Measurements from ENCODE around the gene CCDC122.

DNA sequence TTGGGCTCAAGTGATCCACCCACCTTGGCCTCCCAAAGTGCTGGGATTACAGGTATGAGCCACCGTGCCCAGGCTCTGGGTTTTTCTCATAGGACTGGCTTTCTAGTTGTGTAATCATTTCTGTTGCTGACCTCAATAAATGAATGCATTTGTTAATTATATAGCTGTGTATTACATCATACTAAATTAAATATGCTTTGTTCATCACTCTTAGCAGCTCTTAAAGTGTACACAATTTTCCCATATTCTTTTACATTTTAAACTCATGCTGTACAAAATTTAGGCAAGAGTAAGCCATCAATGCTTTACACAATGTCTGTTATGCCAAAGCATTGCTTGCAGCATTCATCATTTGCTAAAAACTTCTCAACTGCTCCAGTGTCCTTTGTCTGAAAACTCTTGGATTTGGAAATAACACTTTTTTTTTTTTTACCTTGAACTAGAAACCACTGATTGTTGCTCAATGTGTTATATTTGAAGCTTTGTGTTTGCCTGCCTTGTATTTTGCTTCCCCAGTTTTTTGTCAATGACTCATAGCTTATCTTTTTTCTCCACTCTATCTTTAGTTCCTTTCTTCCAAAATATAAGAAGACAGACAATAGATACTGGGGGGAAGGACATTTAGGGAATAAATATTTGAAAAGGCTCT, 31.4 kb downstream of the CCDC122 start:
- no peak for TF ChIP-seq POLR2A (IDR thresholded peaks at IDR 0.05)
- TF ChIP-seq, protein P1, sequence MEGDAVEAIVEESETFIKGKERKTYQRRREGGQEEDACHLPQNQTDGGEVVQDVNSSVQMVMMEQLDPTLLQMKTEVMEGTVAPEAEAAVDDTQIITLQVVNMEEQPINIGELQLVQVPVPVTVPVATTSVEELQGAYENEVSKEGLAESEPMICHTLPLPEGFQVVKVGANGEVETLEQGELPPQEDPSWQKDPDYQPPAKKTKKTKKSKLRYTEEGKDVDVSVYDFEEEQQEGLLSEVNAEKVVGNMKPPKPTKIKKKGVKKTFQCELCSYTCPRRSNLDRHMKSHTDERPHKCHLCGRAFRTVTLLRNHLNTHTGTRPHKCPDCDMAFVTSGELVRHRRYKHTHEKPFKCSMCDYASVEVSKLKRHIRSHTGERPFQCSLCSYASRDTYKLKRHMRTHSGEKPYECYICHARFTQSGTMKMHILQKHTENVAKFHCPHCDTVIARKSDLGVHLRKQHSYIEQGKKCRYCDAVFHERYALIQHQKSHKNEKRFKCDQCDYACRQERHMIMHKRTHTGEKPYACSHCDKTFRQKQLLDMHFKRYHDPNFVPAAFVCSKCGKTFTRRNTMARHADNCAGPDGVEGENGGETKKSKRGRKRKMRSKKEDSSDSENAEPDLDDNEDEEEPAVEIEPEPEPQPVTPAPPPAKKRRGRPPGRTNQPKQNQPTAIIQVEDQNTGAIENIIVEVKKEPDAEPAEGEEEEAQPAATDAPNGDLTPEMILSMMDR (IDR thresholded peaks at IDR 0.05 in 4 of 5, conservative IDR thresholded peaks at IDR 0.05 in 1 of 5) = no peak

Data from gastrocnemius medialis (tissue), 4 donors.